Right kidney (tissue), 9 donors: ENCODE results near the gene OR4C11.

ENCODE experiments used
- DNase-seq: peaks from one replicate; pipeline ENCODE4 v3.0.0-alpha.2; 2016
- long read RNA-seq, 8 donors: transcript quantifications; one replicate each; lab custom pipeline, GENCODE V29; 2026

OR4C11 gene
- long read RNA-seq, donor 1: 0 reads
- long read RNA-seq, donor 2: 0 reads
- long read RNA-seq, donor 3: 0 reads
- long read RNA-seq, donor 4: 0 reads
- long read RNA-seq, donor 5: 0 reads
- long read RNA-seq, donor 6: 0 reads
- long read RNA-seq, donor 7: 0 reads
- long read RNA-seq, donor 8: 0 reads

- no peak for DNase-seq
Measured at GRCh38 chr11:55607545-55607944, at the start of gene OR4C11. Gene OR4C11, minus strand, starts transcription at chr11:55607645. Its CDS starts 3,272 bp downstream, at chr11:55604373.

- DNase-seq: no peak
Measured at GRCh38 chr11:55655096-55655495, 47.7 kb upstream of the OR4C11 start.

GRCh38 chr11:55652560-55652959 is 45.1 kb upstream of the OR4C11 start:
- DNase-seq: no peak

- DNase-seq: no peak
Measured at GRCh38 chr11:55648027-55648426, 40.6 kb upstream of the OR4C11 start, which contains the start of gene OR4S2. Gene OR4S2, plus strand, starts transcription at chr11:55648327. Its CDS starts 2,577 bp downstream, at chr11:55650904.

GRCh38 chr11:55634813-55635212 is 27.4 kb upstream of the OR4C11 start, which contains the start of gene OR4P4:
Gene OR4P4, plus strand, starts transcription at chr11:55635113.
- no peak for DNase-seq

- no peak for DNase-seq
Measured at GRCh38 chr11:55624531-55624930, 17.1 kb upstream of the OR4C11 start.

GRCh38 chr11:55572548-55572947 is 34.9 kb downstream of the OR4C11 start:
- no peak for DNase-seq

- no peak for DNase-seq
Measured at GRCh38 chr11:55571828-55572227, 35.6 kb downstream of the OR4C11 start, which contains the start of gene OR4C16. Gene OR4C16, plus strand, starts transcription at chr11:55572128. Its CDS starts 0 bp downstream, at chr11:55572128.

- no peak for DNase-seq
Measured at GRCh38 chr11:55554169-55554568, 53.3 kb downstream of the OR4C11 start, which contains the start of gene OR4C15. Gene OR4C15, plus strand, starts transcription at chr11:55554469. Its CDS starts 0 bp downstream, at chr11:55554469.
